K562 (cell line): Measurements from ENCODE around the gene GSTM5. TPM values are rescaled to one million over a fixed set of nuclear protein-coding genes. Genes with fewer than 3 reads are reported as not detected.

ENCODE experiments used
- ATF3 ChIP-seq, 2 experiments: fragments of 450-650 bp in 1 of 2; sonication (generic) in 1 of 2; formaldehyde crosslinking in 1 of 2; IDR thresholded peaks in 1 of 2; conservative IDR thresholded peaks in 1 of 2; 2 replicates each; pipeline versions ENCODE4 v1.6.1 to v1.8.1; 2016 to 2023; ENCODE audit warnings: mild to moderate bottlenecking in 2 of 2, moderate library complexity in 2 of 2, inconsistent platforms in 1 of 2, missing genetic modification reagents in 1 of 2
- CLOCK ChIP-seq: fragments of 250-450 bp; sonication (Bioruptor Pico); IDR thresholded peaks from 2 replicates; pipeline ENCODE4 v1.4.0; 2020; ENCODE audit warnings: mild to moderate bottlenecking, moderate library complexity, borderline replicate concordance
- MAFG ChIP-seq: fragments of 450-650 bp; conservative IDR thresholded peaks from 2 replicates; pipeline ENCODE4 v1.6.1; 2016; ENCODE audit warnings: missing genetic modification characterization, missing compliant biosample characterization
- MAFK ChIP-seq: IDR thresholded peaks from 2 replicates; pipeline ENCODE4 v1.6.1; 2011; ENCODE audit warnings: low read length, improper control_type of control experiment
- NR2C1 ChIP-seq, 2 experiments: fragments of 450-650 bp; IDR thresholded peaks; 2 replicates each; pipeline ENCODE4 v1.6.1; 2017; ENCODE audit warnings: mild to moderate bottlenecking in 2 of 2, antibody characterized with exemption in 1 of 2, inconsistent platforms in 1 of 2, missing compliant biosample characterization in 1 of 2, missing genetic modification characterization in 1 of 2
- PBX2 ChIP-seq, 2 experiments: IDR thresholded peaks in 1 of 2; conservative IDR thresholded peaks in 1 of 2; 2 replicates each; pipeline ENCODE4 v1.6.1; 2016; ENCODE audit warnings: low read depth in 2 of 2, mild to moderate bottlenecking in 1 of 2, missing compliant biosample characterization in 1 of 2, missing genetic modification characterization in 1 of 2, moderate library complexity in 1 of 2
- PKNOX1 ChIP-seq: fragments of 450-650 bp; IDR thresholded peaks from 2 replicates; pipeline ENCODE4 v1.6.1; 2016
- PTTG1 ChIP-seq: fragments of 450-650 bp; IDR thresholded peaks from 2 replicates; pipeline ENCODE4 v1.6.1; 2016; ENCODE audit warnings: low read depth, mild to moderate bottlenecking, missing genetic modification characterization, missing compliant biosample characterization
- USF2 ChIP-seq: sonication (generic); formaldehyde crosslinking; IDR thresholded peaks from 2 replicates; pipeline ENCODE4 v1.5.0; 2020; ENCODE audit warnings: missing genetic modification reagents
- ZBTB7A ChIP-seq: IDR thresholded peaks from 2 replicates; pipeline ENCODE4 v1.6.1; 2011; ENCODE audit warnings: low read depth, mild to moderate bottlenecking, low read length, moderate library complexity, borderline replicate concordance; ENCODE audit not compliant: control insufficient read depth
- ZNF41 ChIP-seq: fragments of 250-450 bp; sonication (Bioruptor Pico); conservative IDR thresholded peaks from 2 replicates; pipeline ENCODE4 v1.4.0; 2020; ENCODE audit warnings: mild to moderate bottlenecking
- ZNF639 ChIP-seq, 2 experiments: fragments of 200-800 bp in 1 of 2; sonication (Bioruptor generic) in 1 of 2; sonication (generic) in 1 of 2; formaldehyde crosslinking in 1 of 2; IDR thresholded peaks in 1 of 2; conservative IDR thresholded peaks in 1 of 2; 2 replicates each; pipeline versions ENCODE4 v1.5.0 to v1.6.1; 2016 to 2020; ENCODE audit warnings: missing compliant biosample characterization in 1 of 2, missing genetic modification characterization in 1 of 2, missing genetic modification reagents in 1 of 2
- ZNF780A ChIP-seq: fragments of 250-450 bp; sonication (Bioruptor Pico); IDR thresholded peaks from 2 replicates; pipeline ENCODE4 v1.5.0; 2021; ENCODE audit warnings: mild to moderate bottlenecking
- polyA plus RNA-seq, 8 experiments: library from polyadenylated mRNA; depleted of rRNA in 4 of 8; stranded (reverse) in 5 of 8; unstranded in 3 of 8; fragments of >200 nt; fragmentation: Nextera tagmentation in 2 of 8; fragmentation: Illumina TruSeq in 1 of 8; extraction: Ambion mirVana in 2 of 8; extraction: Trizol in 1 of 8; gene quantifications; 2 replicates each; pipeline versions ENCODE4 v1.2.1 to v1.2.3, GENCODE V29; 2011 to 2014; ENCODE audit warnings: inconsistent platforms in 1 of 8, missing spikeins in 1 of 8
- total RNA-seq, 7 experiments: library from RNA; depleted of rRNA in 6 of 7; stranded (reverse); fragments of >200 nt in 6 of 7; fragmentation: Illumina TruSeq in 2 of 7; extraction: Trizol in 2 of 7; gene quantifications; 2 replicates each; pipeline versions ENCODE4 v1.2.1 to v1.2.3, GENCODE V29; 2011 to 2021; ENCODE audit warnings: low replicate concordance in 1 of 7

Gene GSTM5
- total and polyA plus RNA-seq, 9 of the 15 experiments (the other 6 are each of a cell fraction or from before 2014, with no cell fraction given), result not detected

- TF ChIP-seq PBX2 (CRISPR knock-in tag; IDR thresholded peaks at IDR 0.05; ENCODE audit: low read depth), result no peak
- TF ChIP-seq PBX2 (tag; conservative IDR thresholded peaks at IDR 0.05; ENCODE audit: low read depth), result 0 out of 2 replicates have a peak, but pooled peaks have one; percentile 9
- TF ChIP-seq ZNF780A (CRISPR knock-in tag), result peak; percentile 34; the same call in 1 of the 2 replicates
- no peak for TF ChIP-seq ZBTB7A
- no peak for TF ChIP-seq CLOCK
- peak; percentile 98 for TF ChIP-seq MAFK
- TF ChIP-seq ZNF41 (CRISPR knock-in tag), result no peak
- peak; percentile 97 for TF ChIP-seq ATF3 (IDR thresholded peaks at IDR 0.05)
- peak; percentile 53; the same call in 1 of the 2 replicates for TF ChIP-seq ATF3 (CRISPR knock-in tag; conservative IDR thresholded peaks at IDR 0.05)
- TF ChIP-seq USF2 (CRISPR knock-in tag), result no peak
- TF ChIP-seq PTTG1 (tag), result peak; percentile 19; the same call in 1 of the 2 replicates
- no peak for TF ChIP-seq NR2C1 (IDR thresholded peaks at IDR 0.05)
- TF ChIP-seq NR2C1 (tag; IDR thresholded peaks at IDR 0.05), result peak; percentile 46; the same call in 1 of the 2 replicates
- TF ChIP-seq ZNF639 (CRISPR knock-in tag; conservative IDR thresholded peaks at IDR 0.05 in 1 of 2, IDR thresholded peaks at IDR 0.05 in 1 of 2), result peak in 1 of 2 experiments; percentile 70; a peak in 2 of 4 replicates
- TF ChIP-seq MAFG (tag), result peak; percentile 100
- TF ChIP-seq PKNOX1, result 0 out of 2 replicates have a peak, but pooled peaks have one; percentile 20
Observed at GRCh38 chr1:109719337-109719837, 7.3 kb downstream of the GSTM5 start (continued).
